K562 (cell line): ENCODE results near the gene SIRT4. TPM values are rescaled to one million over a fixed set of nuclear protein-coding genes. Genes with fewer than 3 reads are reported as not detected.

Experiments
- ATAC-seq: fragments of 200-7000 bp; cut with Tn5 transposase; 3 replicates; pipeline ENCODE4 v1.9.1; 2020; ENCODE audit warnings: moderate library complexity
- BruUV-seq: library from RNA; stranded (reverse); fragments of 400-500 nt; replicated peaks from 2 replicates; lab custom pipeline; 2021; lab: Mats Ljungman, UMichigan
- CTCF ChIA-PET: fragments of 300-600 bp; formaldehyde crosslinking; extraction: SDS; loops from one replicate; lab custom pipeline; 2021; ENCODE audit warnings: low intra/inter-chr PET ratio; lab: Yijun Ruan, JAX
- POLR2A ChIA-PET: fragments of 300-600, 350-650 bp; sonication (Branson Sonifier 250); formaldehyde crosslinking; extraction: SDS; loops from one replicate; lab custom pipeline; 2021; ENCODE audit warnings: antibody characterized with exemption, inconsistent platforms; lab: Yijun Ruan, JAX
- DNase-seq, 4 experiments: peaks; one replicate each; pipeline versions ENCODE4 v3.0.0 to v3.0.0-alpha.2; 2011 to 2018; ENCODE audit warnings: low spot score in 3 of 4, mixed read lengths in 3 of 4; ENCODE audit errors: extremely low read depth in 1 of 4
- FAIRE-seq: peaks from 2 replicates; lab custom pipeline; 2011; peaks lifted over from hg19 to GRCh38; lab: Jason Lieb, UNC
- H2AFZ ChIP-seq: 2 replicates; pipeline ENCODE4 v1.6.0; 2011; ENCODE audit warnings: low read depth, low read length, control low read depth, inconsistent platforms
- H3K27ac ChIP-seq: fragments of 200-600 bp; 3 replicates; pipeline ENCODE4 v1.8.0; 2011; ENCODE audit warnings: low read depth, mild to moderate bottlenecking, control low read depth, inconsistent platforms, low read length, moderate library complexity, mixed read lengths; ENCODE audit errors: extremely low read depth
- H3K27me3 ChIP-seq, 2 experiments: fragments of 300-600 bp in 1 of 2; 2 replicates in 1 of 2; 3 replicates in 1 of 2; pipeline versions ENCODE4 v1.6.0 to v1.8.0; 2011; ENCODE audit warnings: inconsistent platforms in 2 of 2, low read length in 2 of 2, mild to moderate bottlenecking in 1 of 2, mixed read lengths in 1 of 2, moderate library complexity in 1 of 2; ENCODE audit not compliant: control insufficient read depth in 2 of 2, insufficient read depth in 2 of 2
- H3K36me3 ChIP-seq: fragments of 300-600 bp; 3 replicates; pipeline ENCODE4 v1.8.0; 2011; ENCODE audit warnings: mild to moderate bottlenecking, low read length, inconsistent platforms; ENCODE audit not compliant: control insufficient read depth, insufficient read depth
- H3K4me1 ChIP-seq, 2 experiments: fragments of 200-600 bp in 1 of 2; replicated peaks in 1 of 2; 2 replicates in 1 of 2; 3 replicates in 1 of 2; pipeline versions ENCODE4 v1.5.1 to v1.8.0; 2011; ENCODE audit warnings: inconsistent platforms in 2 of 2, low read length in 2 of 2, mild to moderate bottlenecking in 1 of 2, mixed read lengths in 1 of 2, moderate library complexity in 1 of 2; ENCODE audit not compliant: control insufficient read depth in 2 of 2, insufficient read depth in 2 of 2
- H3K4me2 ChIP-seq: 2 replicates; pipeline ENCODE4 v1.6.1; 2011; ENCODE audit warnings: low read length, control low read depth, inconsistent platforms, mixed read lengths; ENCODE audit not compliant: insufficient read depth
- H3K4me3 ChIP-seq: fragments of 200-600 bp; sonication (generic), shearing (Covaris generic); 2 replicates; pipeline ENCODE4 v1.5.1; 2016; ENCODE audit warnings: control low read depth, inconsistent platforms
- H3K79me2 ChIP-seq: fragments of 200-600 bp; 3 replicates; pipeline ENCODE4 v1.8.0; 2011; ENCODE audit warnings: low read length, inconsistent platforms; ENCODE audit not compliant: control insufficient read depth, insufficient read depth
- H3K9ac ChIP-seq, 2 experiments: 2 replicates each; pipeline versions ENCODE4 v1.6.0 to v1.6.1; 2011; ENCODE audit warnings: low read depth in 2 of 2, low read length in 2 of 2, control low read depth in 1 of 2, inconsistent platforms in 1 of 2, mild to moderate bottlenecking in 1 of 2, mixed read lengths in 1 of 2; ENCODE audit not compliant: insufficient read depth in 1 of 2
- H3K9me1 ChIP-seq: one replicate; pipeline ENCODE4 v1.6.0; 2011; ENCODE audit warnings: inconsistent platforms, mild to moderate bottlenecking, low read length, moderate library complexity; ENCODE audit not compliant: control insufficient read depth, insufficient read depth
- H3K9me3 ChIP-seq: replicated peaks from 2 replicates; pipeline ENCODE4 v1.5.1; 2011; ENCODE audit warnings: low read depth, low read length, inconsistent platforms; ENCODE audit not compliant: control insufficient read depth, insufficient read depth
- H4K20me1 ChIP-seq: replicated peaks from 2 replicates; pipeline ENCODE4 v1.6.1; 2011; ENCODE audit warnings: low read length, inconsistent platforms, mixed read lengths; ENCODE audit not compliant: control insufficient read depth, insufficient read depth
- EP300 ChIP-seq: IDR thresholded peaks from 2 replicates; pipeline ENCODE4 v1.6.1; 2012; ENCODE audit warnings: low read length, improper control_type of control experiment
- FOXJ2 ChIP-seq: fragments of 200-800 bp; sonication (Bioruptor generic); IDR thresholded peaks from 2 replicates; pipeline ENCODE4 v1.6.1; 2016; ENCODE audit warnings: missing genetic modification characterization, missing compliant biosample characterization
- HOMEZ ChIP-seq: fragments of 250-450 bp; sonication (Bioruptor Pico); IDR thresholded peaks from 2 replicates; pipeline ENCODE4 v1.4.0; 2020; ENCODE audit warnings: mild to moderate bottlenecking, moderate library complexity
- KDM1A ChIP-seq, 2 experiments: fragments of 450-650 bp; IDR thresholded peaks; 2 replicates each; pipeline ENCODE4 v1.6.1; 2016; ENCODE audit warnings: mild to moderate bottlenecking in 2 of 2
- MTA3 ChIP-seq: fragments of 450-650 bp; formaldehyde crosslinking; IDR thresholded peaks from 2 replicates; pipeline ENCODE4 v1.6.1; 2017; ENCODE audit warnings: mild to moderate bottlenecking, borderline replicate concordance
- NUFIP1 ChIP-seq: fragments of 450-650 bp; IDR thresholded peaks from 2 replicates; pipeline ENCODE4 v1.6.1; 2018; ENCODE audit not compliant: partially characterized antibody
- PHB ChIP-seq: fragments of 250-450 bp; sonication (Bioruptor Pico); IDR thresholded peaks from 2 replicates; pipeline ENCODE4 v1.5.0; 2021
- PKNOX1 ChIP-seq: fragments of 450-650 bp; IDR thresholded peaks from 2 replicates; pipeline ENCODE4 v1.6.1; 2016
- POLR2G ChIP-seq: fragments of 200-400 bp; formaldehyde crosslinking; IDR thresholded peaks from 2 replicates; pipeline ENCODE4 v1.6.1; 2017; ENCODE audit warnings: low read depth, mild to moderate bottlenecking, antibody characterized with exemption, low read length, moderate library complexity
- THRAP3 ChIP-seq: fragments of 450-650 bp; IDR thresholded peaks from 2 replicates; pipeline ENCODE4 v1.6.1; 2016; ENCODE audit warnings: mild to moderate bottlenecking, inconsistent platforms, borderline replicate concordance
- ZNF224 ChIP-seq: sonication (generic); formaldehyde crosslinking; IDR thresholded peaks from 2 replicates; pipeline ENCODE4 v1.8.0; 2022; ENCODE audit warnings: mild to moderate bottlenecking, missing genetic modification reagents
- ZNF512 ChIP-seq: IDR thresholded peaks from 2 replicates; pipeline ENCODE4 v1.6.1; 2016; ENCODE audit warnings: missing genetic modification characterization, missing compliant biosample characterization
- ZNF740 ChIP-seq, 3 experiments: fragments of 200-800 bp in 1 of 3; sonication (Bioruptor generic) in 1 of 3; sonication (generic) in 1 of 3; formaldehyde crosslinking in 1 of 3; IDR thresholded peaks; 2 replicates each; pipeline versions ENCODE4 v1.6.1 to v1.8.0; 2016 to 2022; ENCODE audit warnings: mild to moderate bottlenecking in 2 of 3, missing compliant biosample characterization in 2 of 3, missing genetic modification characterization in 2 of 3, missing genetic modification reagents in 1 of 3
- WGBS: fragments of 100-300 bp; shearing (Covaris generic); methylation state at CpG from one replicate; pipeline ENCODE4 v1.1.6; 2016; ENCODE audit warnings: low coverage, mixed read lengths; ENCODE audit not compliant: insufficient coverage; ENCODE audit errors: missing lambda C conversion rate; 5-methylcytosine and 5-hydroxymethylcytosine counted together
- in situ Hi-C: fragments of 300-500 bp; cut with MboI; formaldehyde crosslinking; loops from 4 replicates; pipeline ENCODE4 v1.15.0; 2018; ENCODE audit warnings: inconsistent platforms, mixed read lengths
- intact Hi-C: fragments of 100-400 bp; cut with micrococcal nuclease; formaldehyde crosslinking; loops from 2 replicates; pipeline ENCODE4 v1.14.2; 2022
- polyA plus RNA-seq, 8 experiments: library from polyadenylated mRNA; depleted of rRNA in 4 of 8; stranded (reverse) in 5 of 8; unstranded in 3 of 8; fragments of >200 nt; fragmentation: Nextera tagmentation in 2 of 8; fragmentation: Illumina TruSeq in 1 of 8; extraction: Ambion mirVana in 2 of 8; extraction: Trizol in 1 of 8; gene quantifications; 2 replicates each; pipeline versions ENCODE4 v1.2.1 to v1.2.3, GENCODE V29; 2011 to 2014; ENCODE audit warnings: inconsistent platforms in 1 of 8, missing spikeins in 1 of 8
- total RNA-seq, 7 experiments: library from RNA; depleted of rRNA in 6 of 7; stranded (reverse); fragments of >200 nt in 6 of 7; fragmentation: Illumina TruSeq in 2 of 7; extraction: Trizol in 2 of 7; gene quantifications; 2 replicates each; pipeline versions ENCODE4 v1.2.1 to v1.2.3, GENCODE V29; 2011 to 2021; ENCODE audit warnings: low replicate concordance in 1 of 7

Gene SIRT4
- total and polyA plus RNA-seq, 9 of the 15 experiments (the other 6 are each of a cell fraction or from before 2014, with no cell fraction given) = 0.86 to 5.2 (median 2.4) TPM

DNA sequence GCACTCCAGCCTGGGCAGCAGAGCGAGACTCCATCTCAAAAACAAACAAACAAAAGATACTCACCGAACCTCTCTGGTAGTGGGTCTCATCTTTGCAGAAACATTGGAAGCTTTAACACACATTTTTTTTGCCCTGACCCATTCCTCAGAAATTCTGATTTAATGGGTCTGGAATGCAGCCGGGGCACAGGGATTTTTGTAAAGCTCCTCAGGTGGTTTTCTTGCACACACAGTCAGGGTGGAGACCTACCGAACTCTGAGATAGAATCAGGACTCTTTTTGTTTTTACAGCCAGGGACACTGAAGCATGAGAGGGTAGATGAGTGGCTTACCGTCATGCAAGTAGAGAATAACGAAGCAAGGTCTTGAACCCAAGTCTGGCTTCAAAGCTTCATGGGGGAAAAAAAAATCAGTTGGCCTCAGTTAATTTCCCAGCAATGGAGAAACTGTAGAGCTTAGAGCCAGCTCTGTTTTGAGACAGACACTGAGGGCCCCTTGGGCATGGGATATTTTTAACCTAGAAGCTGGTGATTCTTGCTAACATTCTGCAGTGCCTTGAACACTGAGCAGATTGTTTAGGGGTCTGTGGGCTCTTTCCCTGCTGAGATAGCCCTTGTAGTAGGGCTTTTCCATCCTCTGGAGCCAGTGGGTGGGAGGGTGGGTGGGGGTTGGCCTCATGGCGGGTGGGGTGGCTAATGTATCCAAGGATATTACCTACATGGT lies 15.2 kb upstream of the SIRT4 start:
- WGBS = 16% methylated on average over 7 of the region's 7 CpGs
- H3K4me2 ChIP-seq = no peak overlapping the region
- in situ Hi-C loops = no loop called here

More for the DNA sequence above, 15.2 kb upstream of the SIRT4 start:
- Histone ChIP-seq H3K9me1 (no peaks in the 10 kb centered on the region), H3K79me2 (no peaks in the 10 kb centered on the region), H3K36me3 (no peaks in the 10 kb centered on the region), H2AFZ (no peak overlapping the region)
- no peak for ATAC-seq
- no TSS peak for BruUV-seq
- POLR2A ChIA-PET = interaction anchor here (0.6 to 7.4 kb wide), 10 partner anchors 12 to 204 kb away, joined by 3 to 37 read pairs (median 4); partner anchors contain the start of gene RPLP0
- no peak for TF ChIP-seq HOMEZ
- TF ChIP-seq PHB (CRISPR knock-in tag) = no peak
- no peak for TF ChIP-seq ZNF224
- no peak for TF ChIP-seq PKNOX1
- no peak for TF ChIP-seq EP300
- TF ChIP-seq THRAP3 = no peak
- TF ChIP-seq MTA3 = no peak
- TF ChIP-seq KDM1A (IDR thresholded peaks at IDR 0.05) = no peak
- no peak for TF ChIP-seq ZNF512
- no peak for TF ChIP-seq FOXJ2 (tag)
- TF ChIP-seq NUFIP1 = no peak
- TF ChIP-seq POLR2G = no peak
- no peak for TF ChIP-seq ZNF740 (CRISPR knock-in tag; IDR thresholded peaks at IDR 0.05)
- TF ChIP-seq ZNF740 (tag; IDR thresholded peaks at IDR 0.05) = no peak
- TF ChIP-seq, all 486 proteins: peak for 0
- intact Hi-C loops = no loop called here
- no peaks in the 10 kb centered on the region for H4K20me1 ChIP-seq
- H3K9me3 ChIP-seq = no peaks in the 10 kb centered on the region
- peaks cover 5 to 26% of the 10 kb centered on the region in 2 experiments; a peak in 3 of 5 replicates for H3K4me1 ChIP-seq
- H3K9ac ChIP-seq = no peak overlapping the region
- H3K4me3 ChIP-seq = no peak overlapping the region
- no peaks in the 10 kb centered on the region for H3K27me3 ChIP-seq
- no peak overlapping the region for H3K27ac ChIP-seq
- DNase-seq = no peak
- no peak for FAIRE-seq
- CTCF ChIA-PET = no interaction called here
